ENCODE measurements around the gene CD6.
A peak's percentile ranks its signal among the peaks of the same experiment; 100 is the strongest.
"Not testable (repeated sequence)": the region's sequence is repeated elsewhere in the genome, so short reads cannot be mapped to it uniquely, and the experiment has no call there.

The CD6 gene

GRCh38 chr11:60953781-60954180 is 17.7 kb upstream of the CD6 start:
- DNase-seq (ENCODE audit: low spot score) = no peak

- DNase-seq (ENCODE audit: low spot score) = no peak
These were observed 17.1 kb upstream of the CD6 start for GRCh38 chr11:60954421-60954820.

- no peak for DNase-seq (ENCODE audit: low spot score)
These were observed 15.9 kb upstream of the CD6 start for GRCh38 chr11:60955571-60955970.

GRCh38 chr11:60957188-60957587 is 14.3 kb upstream of the CD6 start:
- DNase-seq (ENCODE audit: low spot score) = no peak

DNA sequence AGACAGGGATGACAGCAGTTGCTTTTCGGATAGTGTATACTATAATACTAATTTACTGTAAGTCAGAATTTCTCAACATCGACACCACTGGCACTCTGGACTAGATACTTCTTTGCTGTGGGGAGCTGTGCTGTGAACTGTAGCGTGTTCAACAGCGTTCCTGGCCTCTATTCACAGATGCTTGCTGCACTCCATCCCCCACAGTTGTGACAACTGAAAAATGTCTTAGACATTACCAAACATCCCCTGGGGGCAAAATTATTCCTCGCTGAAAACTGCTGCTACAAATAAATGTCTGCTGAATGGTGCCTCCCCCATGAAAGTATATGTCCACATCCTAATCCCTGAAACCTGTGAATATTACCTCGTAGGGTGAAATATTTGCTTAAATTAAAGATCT is 12.0 kb upstream of the CD6 start:
- no peak for DNase-seq (ENCODE audit: low spot score)

- DNase-seq (ENCODE audit: low spot score) = no peak
These were observed 11.1 kb upstream of the CD6 start for GRCh38 chr11:60960405-60960804.

- DNase-seq (ENCODE audit: low spot score) = no peak
These were observed 6.7 kb upstream of the CD6 start for GRCh38 chr11:60964801-60965200.

DNA sequence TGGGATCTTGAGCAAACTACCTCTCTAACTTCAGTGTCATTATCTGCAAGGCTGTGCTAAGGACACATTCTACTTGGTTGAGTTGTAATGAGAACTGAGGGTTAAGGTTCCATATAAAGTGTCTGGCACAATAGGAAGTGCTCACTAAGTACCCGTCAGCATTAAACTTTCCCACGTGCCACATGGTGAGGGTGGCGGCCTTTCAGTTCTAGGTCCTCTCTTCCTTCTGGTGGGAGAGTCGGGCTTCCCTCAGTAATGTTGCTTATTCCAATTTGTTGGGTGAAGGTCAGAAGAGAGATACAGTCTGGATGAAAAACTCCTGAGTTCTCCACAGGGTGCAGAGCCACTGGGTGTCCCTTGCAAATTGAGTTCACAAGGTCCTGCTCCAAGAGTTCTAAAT is 4.6 kb upstream of the CD6 start:
- DNase-seq (ENCODE audit: low spot score) = no peak

GRCh38 chr11:60968223-60968622 is 3.3 kb upstream of the CD6 start:
- DNase-seq (ENCODE audit: low spot score) = no peak

DNA sequence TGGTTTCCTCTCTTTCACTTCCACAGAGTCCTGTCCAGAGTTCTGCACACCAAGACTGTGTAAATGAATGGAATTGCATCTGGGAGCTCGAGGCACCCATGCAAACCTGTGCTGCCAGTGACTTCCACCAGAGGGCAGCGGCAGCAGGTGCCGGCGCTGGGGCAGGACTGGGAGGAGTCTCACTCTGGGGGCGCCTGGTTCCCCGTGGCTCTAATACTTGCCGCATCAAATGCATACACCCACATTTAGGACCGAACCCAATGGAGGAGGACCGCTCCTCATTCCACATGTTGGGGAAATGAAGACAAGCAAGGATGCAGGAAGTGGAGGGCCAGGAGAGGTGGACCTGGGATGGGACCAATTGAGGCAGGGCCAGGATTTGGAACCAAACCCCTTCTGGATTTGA is 1.1 kb upstream of the CD6 start:
- DNase-seq (ENCODE audit: low spot score) = peak; percentile 84

DNA sequence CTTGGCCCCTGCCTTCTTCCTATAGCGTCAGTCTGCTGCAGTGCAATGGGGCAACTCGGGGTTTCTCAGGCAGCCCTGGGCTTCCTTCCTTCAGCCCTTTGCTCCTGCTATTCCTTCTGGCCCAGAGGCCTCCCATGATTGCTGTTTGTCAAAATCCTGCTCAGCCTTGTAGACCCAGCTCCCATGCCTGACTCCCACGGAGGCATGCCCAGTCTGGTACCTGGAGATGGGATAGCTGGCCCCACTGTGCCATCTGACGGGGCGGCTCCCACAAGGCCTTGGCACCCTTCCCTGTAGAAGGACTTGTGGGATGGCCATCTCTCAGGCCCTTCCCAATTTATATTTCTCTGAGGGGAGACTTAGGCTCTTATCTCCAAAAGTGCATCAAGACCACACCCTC is 590 bp upstream of the CD6 start:
- no peak for DNase-seq (ENCODE audit: low spot score)

DNA sequence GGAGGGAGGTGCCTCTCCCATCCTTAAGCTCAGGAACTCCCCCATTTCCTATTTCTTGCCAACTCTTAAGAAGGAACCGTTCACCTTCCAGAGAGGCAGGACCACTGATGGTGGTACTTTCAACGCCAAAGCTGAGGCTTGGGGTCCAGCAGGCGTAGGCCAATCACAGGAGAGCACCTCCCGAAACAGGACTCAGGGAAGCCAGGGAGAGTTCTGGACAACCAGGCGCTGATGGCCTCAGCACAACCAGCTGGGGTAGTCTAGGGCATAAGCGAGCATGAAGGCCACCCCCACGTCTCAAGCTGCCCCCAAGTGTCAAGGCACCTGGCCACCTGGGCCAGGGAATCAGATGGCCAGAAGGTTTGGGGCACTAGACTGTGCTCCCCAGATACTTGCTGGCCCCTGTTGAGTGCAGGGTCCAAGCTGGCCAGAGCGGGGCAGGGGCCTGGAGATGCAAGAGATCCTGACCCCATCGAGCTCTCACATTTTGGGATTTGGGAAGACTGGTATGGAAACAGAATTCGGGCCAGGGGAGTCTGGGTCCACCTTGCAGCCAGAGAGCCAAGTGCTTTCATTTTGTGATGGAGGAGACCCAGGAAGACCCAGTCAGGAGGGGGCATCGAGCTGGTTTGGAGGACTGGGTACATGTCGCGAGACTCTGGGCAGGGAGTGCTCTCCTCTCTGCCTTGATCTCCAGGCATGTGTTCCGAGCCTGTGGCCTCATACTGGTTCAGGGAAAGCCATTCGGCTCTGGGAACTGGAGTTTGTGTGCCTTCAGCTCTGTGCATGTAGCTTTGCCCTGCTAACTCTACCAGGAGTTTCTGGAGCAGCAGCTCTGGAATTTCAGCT is 926 bp downstream of the CD6 start:
- no peak for DNase-seq (ENCODE audit: low spot score)

DNA sequence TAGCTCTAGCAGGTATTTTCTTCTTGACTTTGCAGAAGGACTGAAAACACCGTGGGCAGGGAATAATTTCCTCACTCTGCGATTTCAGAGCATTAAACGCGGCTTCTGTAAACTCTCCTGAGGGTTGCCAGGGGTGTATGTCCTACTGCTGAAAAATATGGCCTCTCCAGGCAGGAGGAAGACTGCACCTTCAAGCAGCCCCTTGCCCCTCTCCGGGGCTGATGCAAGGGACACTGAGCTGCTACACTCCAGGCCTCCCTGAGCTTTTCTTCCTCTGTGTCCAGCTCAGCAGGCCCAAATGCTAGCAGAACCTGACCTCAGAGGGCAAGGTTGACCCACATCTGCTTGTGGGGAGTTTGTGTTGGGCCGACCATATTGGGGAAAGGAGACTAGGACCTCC is 2.2 kb downstream of the CD6 start:
- no peak for DNase-seq (ENCODE audit: low spot score)

DNA sequence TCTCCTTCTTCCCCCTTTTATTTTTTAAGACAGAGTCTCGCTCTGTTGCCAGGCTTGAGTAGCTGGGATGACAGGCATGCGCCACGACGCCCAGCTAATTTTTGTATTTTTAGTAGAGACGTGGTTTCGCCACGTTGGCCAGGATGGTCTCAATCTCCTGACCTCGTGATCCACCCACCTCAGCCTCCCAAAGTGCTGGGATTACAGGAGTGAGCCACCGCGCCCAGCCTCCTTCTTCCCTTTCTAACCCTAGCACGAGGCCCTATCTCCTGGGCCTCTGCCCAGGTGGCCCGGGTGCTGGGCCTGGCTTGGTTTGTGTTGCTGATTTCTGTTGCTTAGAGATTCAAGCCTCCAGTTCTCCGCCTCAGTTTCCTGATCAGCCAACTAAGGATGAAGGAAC is 2.8 kb downstream of the CD6 start:
- DNase-seq (ENCODE audit: low spot score) = not testable (repeated sequence)

DNA sequence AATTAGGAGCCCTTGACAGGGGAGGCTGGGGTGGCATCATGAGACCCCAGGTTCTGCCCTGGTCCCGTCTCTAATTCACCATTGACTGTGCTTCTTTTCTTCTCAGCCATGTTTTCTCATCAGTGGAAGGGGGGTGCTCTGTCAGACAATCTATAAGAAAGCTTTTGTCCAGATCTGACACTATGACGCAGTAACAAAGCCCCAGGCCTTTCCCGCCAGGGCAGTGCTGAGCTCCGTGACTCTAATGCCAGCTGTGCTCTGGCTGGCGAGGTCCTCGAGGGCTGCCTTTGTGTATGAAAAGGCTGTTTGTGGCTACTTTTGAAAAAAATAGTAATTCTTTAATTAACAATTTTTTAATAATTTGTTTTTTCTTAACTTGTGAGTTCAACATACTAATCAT is 3.2 kb downstream of the CD6 start:
- DNase-seq (ENCODE audit: low spot score) = no peak

DNA sequence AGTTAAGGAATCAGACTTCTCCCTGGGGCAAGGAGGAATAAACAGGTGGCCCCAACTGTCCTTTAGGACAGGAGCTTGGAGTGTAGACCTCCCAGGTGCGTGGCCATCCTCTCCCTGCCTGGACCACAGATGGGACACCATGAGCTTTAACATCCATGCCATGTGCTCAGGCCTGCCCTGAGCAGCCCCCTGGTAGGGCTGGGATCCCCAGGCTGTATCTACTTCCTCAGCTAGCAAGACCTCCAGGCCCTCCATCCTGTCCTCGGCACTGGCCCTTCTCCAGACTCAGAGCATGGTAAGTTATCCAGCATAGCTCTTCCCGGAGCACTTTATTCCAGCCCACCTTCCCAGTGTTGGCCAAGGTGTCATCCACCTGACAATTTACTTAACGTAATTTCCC is 5.7 kb downstream of the CD6 start:
- DNase-seq (ENCODE audit: low spot score) = no peak

GRCh38 chr11:60977836-60978235 is 6.4 kb downstream of the CD6 start:
- no peak for DNase-seq (ENCODE audit: low spot score)

GRCh38 chr11:60978546-60979380 is 7.3 kb downstream of the CD6 start:
- DNase-seq (ENCODE audit: low spot score) = peak; percentile 57

DNA sequence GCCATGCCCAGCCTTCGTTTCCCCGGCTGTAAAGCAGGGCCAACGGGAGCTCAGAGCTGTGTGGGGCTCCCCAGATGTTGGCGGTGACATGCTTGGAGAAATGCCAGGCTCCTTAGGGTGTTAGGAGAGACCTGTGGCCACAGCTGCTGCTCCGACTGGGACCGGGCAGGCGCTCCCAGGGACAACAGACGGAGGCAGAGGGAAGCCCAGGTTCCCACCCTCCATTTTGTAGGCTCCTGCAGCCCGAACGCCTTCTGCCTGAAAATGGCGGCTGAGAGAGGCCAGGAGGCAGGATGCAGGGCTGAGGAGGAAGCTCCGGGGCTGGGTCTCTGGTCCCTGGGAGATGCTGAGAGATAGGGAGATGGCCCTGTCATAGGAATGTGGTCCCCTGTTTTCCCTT is 10.0 kb downstream of the CD6 start:
- no peak for DNase-seq (ENCODE audit: low spot score)

DNA sequence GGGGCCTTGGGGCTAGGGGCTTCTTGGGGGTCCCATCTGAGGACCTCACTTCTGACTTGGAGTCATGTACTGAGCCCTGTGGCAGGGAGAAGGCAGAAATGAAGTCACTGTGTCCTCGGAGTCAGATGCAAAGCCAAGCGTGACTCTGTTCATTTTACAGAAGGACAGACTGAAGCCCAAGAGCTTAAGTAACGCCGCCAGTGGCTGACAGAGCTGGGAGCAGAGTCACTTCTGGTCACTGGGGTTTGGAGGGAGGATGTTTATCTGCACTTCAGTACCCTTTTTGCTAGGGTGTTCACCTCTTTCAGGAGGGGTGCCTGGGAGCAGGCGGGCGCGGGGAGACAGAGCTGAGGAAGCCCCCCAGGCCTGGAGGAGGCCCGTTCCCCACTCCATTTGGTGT is 10.7 kb downstream of the CD6 start:
- peak; percentile 35 for DNase-seq (ENCODE audit: low spot score)

DNA sequence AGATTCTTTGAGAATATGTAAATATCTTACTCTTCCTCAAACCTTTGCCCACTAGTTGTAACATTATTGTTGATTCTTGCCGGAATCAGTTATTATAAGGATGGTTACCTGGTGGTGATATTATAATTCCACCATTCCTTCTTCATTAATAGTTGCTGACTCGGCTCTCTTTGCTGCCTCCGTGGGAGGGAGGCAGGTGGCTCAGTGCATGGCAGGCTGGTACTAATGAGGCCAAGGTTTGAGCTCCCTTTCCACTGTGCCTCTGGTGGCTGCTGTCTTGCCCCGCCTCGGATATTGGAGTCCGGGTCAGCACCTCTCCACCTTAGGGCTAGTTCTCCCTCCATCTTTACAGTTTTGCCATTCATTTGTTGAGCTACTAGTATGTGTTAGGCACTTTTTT is 12.7 kb downstream of the CD6 start:
- DNase-seq (ENCODE audit: low spot score) = no peak

DNA sequence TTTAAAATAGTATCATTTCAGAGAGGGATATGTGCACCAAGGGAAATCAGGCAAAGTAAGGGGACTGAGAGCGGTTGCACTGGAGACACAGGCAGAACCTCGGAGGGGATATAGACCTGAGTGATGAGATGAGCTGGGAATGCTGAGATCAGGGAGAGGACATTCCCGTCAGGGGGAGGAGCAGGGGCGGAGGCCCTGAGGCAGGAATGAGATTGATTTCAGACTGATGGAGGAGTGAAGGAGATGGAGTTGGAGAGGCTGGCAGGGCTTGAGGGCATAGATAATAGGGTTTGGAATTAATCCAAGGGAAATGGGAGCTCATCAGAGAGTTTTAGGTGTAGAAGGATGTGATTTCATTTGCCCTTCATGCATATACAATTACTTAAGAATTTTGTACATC is 13.2 kb downstream of the CD6 start:
- DNase-seq (ENCODE audit: low spot score) = no peak

GRCh38 chr11:60985501-60985900 is 14.0 kb downstream of the CD6 start:
- no peak for DNase-seq (ENCODE audit: low spot score)
